ENCODE results near the gene ZNF775. TPM values are rescaled to one million over a fixed set of nuclear protein-coding genes. Genes with fewer than 3 reads are reported as not detected.

The ZNF775 gene
- total RNA-seq, 1 donor = 0.94 TPM

DNA sequence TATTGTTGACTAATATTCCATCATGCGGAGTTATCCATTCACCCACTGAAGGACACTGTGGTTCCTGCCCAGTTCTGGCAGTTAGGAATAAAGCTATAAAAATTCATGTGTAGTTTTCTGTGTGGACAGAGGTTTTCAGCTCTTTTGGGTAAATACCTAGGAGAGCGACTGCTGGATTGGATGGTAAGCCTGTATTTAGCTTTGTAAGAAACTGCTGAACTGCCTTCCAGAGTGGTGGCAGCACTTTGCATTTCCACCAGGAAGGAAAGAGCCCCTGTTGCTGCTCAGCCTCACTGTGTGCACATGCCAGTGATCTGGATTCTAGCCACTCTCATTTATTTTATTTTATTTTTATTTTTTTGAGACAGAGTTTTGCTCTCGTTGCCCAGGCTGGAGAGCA, 14.2 kb downstream of the ZNF775 start:
- Histone ChIP-seq H3K27me3 (ENCODE audit: insufficient read depth, low read length) (no peaks in the 10 kb centered on the region), H3K4me1 (ENCODE audit: insufficient read depth, low read length) (peaks cover 9% of the 10 kb centered on the region), H3K9me3 (ENCODE audit: low read depth, low read length) (no peaks in the 10 kb centered on the region), H3K4me3 (ENCODE audit: low read length) (no peak overlapping the region)

DNA sequence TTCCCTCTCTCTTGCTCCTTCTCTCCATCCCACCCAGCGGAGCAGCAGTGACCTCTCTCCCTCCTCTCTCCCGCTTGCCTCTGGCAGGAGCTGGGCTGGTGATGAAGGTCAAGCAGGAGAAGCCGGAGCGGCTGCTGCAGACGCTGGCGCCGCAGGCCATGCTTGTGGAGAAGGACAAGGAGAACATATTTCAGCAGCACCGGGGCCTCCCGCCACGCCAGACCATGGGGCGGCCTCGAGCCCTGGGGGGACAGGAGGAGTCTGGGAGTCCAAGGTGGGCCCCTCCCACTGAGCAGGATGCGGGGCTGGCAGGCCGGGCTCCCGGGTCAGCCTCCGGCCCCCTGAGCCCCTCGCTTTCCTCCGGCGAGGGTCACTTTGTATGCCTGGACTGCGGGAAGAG, 17.3 kb downstream of the ZNF775 start:
- no peaks in the 10 kb centered on the region for H3K27me3 ChIP-seq (ENCODE audit: insufficient read depth, low read length)
- H3K9me3 ChIP-seq (ENCODE audit: low read depth, low read length) = no peaks in the 10 kb centered on the region
- no peak overlapping the region for H3K4me3 ChIP-seq (ENCODE audit: low read length)
- H3K4me1 ChIP-seq (ENCODE audit: insufficient read depth, low read length) = no peaks in the 10 kb centered on the region

DNA sequence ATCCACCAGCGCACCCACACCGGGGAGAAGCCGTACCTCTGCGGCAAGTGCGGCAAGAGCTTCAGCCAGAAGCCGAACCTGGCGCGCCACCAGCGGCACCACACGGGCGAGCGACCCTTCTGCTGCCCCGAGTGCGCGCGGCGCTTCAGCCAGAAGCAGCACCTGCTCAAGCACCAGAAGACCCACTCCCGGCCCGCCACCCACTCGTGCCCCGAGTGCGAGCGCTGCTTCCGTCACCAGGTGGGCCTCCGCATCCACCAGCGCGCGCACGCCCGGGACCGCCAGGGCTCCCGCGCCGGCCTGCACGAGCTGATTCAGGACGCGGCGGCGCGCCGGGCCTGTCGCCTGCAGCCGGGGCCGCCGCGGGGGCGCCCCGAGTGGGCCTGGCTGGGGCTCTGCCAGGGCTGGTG, 17.7 kb downstream of the ZNF775 start:
- no peak overlapping the region for H3K4me3 ChIP-seq (ENCODE audit: low read length)
- H3K4me1 ChIP-seq (ENCODE audit: insufficient read depth, low read length) = no peaks in the 10 kb centered on the region
- H3K9me3 ChIP-seq (ENCODE audit: low read depth, low read length) = no peaks in the 10 kb centered on the region
- H3K27me3 ChIP-seq (ENCODE audit: insufficient read depth, low read length) = no peaks in the 10 kb centered on the region

DNA sequence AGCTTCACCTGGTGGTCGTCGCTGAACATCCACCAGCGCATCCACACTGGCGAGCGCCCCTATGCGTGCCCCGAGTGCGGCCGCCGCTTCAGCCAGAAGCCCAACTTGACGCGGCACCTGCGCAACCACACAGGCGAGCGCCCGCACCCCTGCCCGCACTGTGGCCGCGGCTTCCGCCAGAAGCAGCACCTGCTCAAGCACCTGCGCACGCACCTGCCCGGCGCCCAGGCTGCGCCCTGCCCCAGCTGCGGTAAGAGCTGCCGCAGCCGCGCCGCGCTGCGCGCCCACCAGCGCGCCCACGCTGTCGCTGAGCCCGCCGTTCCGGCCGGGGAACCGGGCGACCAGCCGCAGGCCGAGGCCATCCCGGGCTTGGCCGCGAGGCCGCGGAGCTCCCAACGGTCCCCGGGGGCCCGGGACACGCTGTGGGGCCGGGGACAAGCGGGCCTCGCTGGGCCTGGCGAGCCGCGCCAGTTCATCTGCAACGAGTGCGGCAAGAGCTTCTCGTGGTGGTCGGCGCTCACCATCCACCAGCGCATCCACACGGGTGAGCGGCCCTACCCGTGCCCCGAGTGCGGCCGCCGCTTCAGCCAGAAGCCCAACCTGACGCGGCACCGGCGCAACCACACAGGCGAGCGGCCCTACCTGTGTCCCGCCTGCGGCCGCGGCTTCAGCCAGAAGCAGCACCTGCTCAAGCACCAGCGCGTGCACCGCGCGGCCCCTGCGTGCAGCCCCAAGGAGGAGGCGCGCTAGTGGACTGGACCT, 18.4 kb downstream of the ZNF775 start:
- Histone ChIP-seq H3K27me3 (ENCODE audit: insufficient read depth, low read length) (no peaks in the 10 kb centered on the region), H3K4me3 (ENCODE audit: low read length) (no peak overlapping the region), H3K4me1 (ENCODE audit: insufficient read depth, low read length) (no peaks in the 10 kb centered on the region), H3K9me3 (ENCODE audit: low read depth, low read length) (no peaks in the 10 kb centered on the region)

DNA sequence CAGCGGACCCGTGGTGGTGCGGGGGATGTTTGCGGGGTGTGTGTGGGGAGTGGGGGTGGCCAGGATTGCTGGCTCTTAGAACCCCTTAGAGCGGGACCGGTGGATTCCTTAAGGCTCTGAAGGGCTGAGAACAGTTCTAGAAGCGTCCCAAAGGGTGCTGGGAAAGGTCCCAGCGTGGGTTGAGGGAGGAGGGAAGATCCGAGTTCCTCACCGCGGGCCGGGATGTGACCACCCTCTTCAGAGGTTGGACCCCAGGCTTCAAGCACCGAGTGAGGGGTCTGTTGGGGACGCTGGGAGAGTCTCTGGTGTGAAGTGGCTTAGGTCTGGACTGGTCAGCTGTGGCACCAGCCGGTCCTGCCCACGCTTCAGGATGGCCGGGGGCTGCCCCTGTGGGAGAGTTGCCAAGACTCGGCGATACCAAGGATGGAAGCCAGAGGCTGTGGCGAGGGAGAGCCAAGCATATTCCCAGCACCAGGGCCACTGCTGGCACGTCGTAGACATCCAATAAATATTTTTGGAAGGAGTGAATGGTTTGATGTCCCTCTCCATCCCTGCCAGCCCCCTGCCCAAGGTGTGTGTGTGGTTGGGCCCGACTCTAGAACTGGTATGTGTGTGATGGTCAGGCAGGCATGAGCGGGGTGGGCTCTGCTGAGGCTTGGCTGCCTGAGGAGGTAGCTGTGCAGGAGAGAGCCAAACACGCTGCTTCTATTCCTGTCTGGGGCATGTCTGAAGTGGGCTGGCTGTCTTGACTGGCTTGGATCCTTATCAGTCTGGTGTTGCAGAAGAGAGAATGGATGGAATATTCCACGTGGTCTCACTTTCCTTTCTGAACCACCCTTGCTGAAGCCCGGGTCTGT, 19.2 kb downstream of the ZNF775 start:
- H3K27me3 ChIP-seq (ENCODE audit: insufficient read depth, low read length) = no peaks in the 10 kb centered on the region
- no peaks in the 10 kb centered on the region for H3K9me3 ChIP-seq (ENCODE audit: low read depth, low read length)
- peaks cover under 1% of the 10 kb centered on the region for H3K4me1 ChIP-seq (ENCODE audit: insufficient read depth, low read length)
- no peak overlapping the region for H3K4me3 ChIP-seq (ENCODE audit: low read length)

DNA sequence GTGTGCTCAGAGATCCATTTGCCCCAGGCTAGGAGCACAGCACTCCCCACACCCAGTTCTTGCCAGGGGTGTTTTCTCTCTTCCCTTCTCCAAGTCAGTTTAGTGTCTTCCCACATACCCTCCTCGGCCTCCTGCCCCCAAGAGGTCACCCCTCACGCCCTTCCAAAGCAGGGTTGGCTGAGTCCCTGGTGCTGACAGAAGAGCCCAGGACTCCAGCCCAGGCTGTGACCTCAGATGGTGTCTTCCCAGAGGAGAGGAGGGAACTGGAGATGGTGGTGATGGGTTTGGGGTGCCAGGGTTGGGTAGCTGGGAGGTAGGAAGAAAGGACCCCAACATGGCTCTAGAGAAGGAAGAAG, 19.8 kb downstream of the ZNF775 start:
- H3K4me1 ChIP-seq (ENCODE audit: insufficient read depth, low read length) = peaks cover 6% of the 10 kb centered on the region
- H3K27me3 ChIP-seq (ENCODE audit: insufficient read depth, low read length) = no peaks in the 10 kb centered on the region
- no peak overlapping the region for H3K4me3 ChIP-seq (ENCODE audit: low read length)
- no peaks in the 10 kb centered on the region for H3K9me3 ChIP-seq (ENCODE audit: low read depth, low read length)

DNA sequence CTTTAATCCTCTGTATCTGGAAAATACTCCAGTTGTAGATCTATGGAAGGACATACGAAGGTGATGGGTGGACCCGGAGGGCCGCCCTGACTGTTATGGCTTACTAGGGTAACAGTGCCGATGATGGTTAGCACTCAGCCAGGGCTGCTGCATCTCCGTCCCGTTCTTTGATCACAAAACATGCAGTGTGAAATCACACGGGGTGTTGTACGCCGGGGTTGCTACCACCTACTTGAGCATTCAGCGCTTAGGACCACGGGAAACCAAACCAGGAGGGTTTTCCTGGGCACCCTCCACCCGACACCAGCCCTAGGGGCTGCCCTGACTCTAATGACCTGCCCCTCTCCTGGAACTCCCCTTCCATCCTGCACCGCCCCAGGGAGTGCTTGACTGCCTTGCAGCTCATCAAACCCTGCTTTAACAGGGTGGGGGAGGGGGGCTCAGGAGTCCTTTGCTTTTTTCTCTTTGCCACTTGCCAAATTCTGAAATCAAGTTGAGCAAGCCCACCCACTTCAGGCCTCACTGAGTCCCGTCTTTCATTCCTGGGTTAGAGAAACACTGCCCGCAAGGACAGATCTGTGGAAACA, 20.4 kb downstream of the ZNF775 start:
- no peaks in the 10 kb centered on the region for H3K27me3 ChIP-seq (ENCODE audit: insufficient read depth, low read length)
- no peak overlapping the region for H3K4me3 ChIP-seq (ENCODE audit: low read length)
- no peaks in the 10 kb centered on the region for H3K9me3 ChIP-seq (ENCODE audit: low read depth, low read length)

DNA sequence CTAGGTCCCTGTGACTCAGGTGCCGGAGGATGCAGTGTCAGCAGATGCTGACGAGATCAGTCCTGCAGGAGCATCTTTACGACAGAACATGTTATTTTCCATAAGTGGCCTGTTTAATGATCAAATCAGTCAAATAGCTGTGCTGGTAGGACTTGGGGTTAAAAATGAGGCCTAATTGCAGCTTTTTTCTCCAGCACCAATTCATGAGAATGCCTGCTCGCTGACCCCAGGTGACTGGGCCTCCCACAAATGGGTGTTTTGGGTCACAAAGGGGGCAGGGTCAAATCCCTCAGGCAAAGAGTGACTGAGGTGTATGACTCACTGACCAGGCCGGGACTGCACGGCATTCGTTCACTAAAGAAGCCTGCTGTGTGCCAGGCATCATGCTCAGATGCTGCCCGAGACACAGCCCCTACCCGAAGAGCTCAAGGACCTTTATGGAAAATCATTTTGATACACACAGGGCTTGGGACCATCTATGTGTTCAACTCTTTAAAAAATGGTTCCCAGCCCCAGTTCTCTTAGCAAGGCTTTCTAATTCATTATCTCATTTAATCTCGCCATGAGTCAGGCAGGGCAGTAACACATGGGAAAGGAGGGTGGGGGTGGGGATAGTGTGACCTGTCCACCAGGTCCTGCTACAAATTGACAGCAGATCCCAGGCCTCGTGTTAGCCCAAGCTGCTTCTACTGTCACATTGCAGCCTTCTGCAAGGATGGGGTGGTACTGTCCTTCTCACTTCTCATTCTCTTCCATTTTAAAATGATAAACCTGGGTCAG, 21.1 kb downstream of the ZNF775 start:
- no peak overlapping the region for H3K4me3 ChIP-seq (ENCODE audit: low read length)
- H3K9me3 ChIP-seq (ENCODE audit: low read depth, low read length) = no peaks in the 10 kb centered on the region
- no peaks in the 10 kb centered on the region for H3K27me3 ChIP-seq (ENCODE audit: insufficient read depth, low read length)
- H3K4me1 ChIP-seq (ENCODE audit: insufficient read depth, low read length) = peaks cover 14% of the 10 kb centered on the region

More for the DNA sequence above, 20.4 kb downstream of the ZNF775 start:
- H3K4me1 ChIP-seq (ENCODE audit: insufficient read depth, low read length) = peaks cover 12% of the 10 kb centered on the region

DNA sequence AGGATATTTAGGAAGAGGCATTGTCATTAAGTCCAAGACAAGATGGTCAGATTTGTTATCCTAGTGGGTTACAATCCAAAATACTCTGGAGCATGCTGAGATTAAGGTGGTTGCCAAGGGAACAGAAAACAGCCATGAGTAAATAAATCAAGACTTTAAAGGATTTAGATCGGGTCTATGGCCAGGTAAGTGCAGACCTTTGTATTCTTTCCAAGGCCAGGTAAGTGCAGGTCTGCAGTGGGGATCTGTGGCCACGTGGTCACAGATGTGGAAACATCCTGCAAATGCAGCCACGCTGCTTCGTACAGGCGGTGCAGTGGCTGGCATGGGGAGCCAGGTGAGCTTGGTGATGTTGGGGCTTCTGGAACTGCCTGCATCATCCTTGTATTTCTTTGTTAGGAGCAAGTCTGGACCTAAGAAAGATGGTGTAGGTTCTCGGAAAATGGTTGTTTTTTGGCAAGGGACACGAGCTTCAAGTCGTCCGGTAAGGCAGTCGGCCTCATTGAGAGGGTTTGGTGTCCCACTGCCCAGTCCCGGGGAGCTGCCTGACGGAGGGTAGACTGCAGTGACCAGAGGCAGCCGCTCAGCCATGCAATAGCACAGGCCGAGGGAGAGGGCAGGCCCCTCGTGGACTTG, 21.8 kb downstream of the ZNF775 start:
- H3K9me3 ChIP-seq (ENCODE audit: low read depth, low read length) = no peaks in the 10 kb centered on the region
- no peak overlapping the region for H3K4me3 ChIP-seq (ENCODE audit: low read length)
- H3K27me3 ChIP-seq (ENCODE audit: insufficient read depth, low read length) = no peaks in the 10 kb centered on the region
- H3K4me1 ChIP-seq (ENCODE audit: insufficient read depth, low read length) = peaks cover 17% of the 10 kb centered on the region

DNA sequence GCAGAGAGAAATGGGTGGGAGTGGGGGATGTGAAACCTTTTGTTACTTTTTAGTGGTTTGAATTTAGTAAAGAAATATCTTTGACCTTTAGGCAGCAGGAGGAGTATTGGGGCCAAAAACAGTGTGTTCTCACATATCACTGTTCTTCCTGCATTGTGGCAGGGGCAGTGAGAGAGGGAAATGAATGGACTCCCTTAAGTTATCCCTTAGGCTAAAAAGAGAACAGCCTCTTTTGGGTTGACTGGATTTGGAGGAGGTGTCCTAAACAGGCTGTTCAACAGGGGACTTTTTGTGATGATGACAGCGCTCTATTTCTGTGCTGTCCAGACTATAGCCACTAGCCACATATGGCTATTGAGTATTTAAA, 22.3 kb downstream of the ZNF775 start:
- H3K4me3 ChIP-seq (ENCODE audit: low read length) = no peak overlapping the region
- no peaks in the 10 kb centered on the region for H3K27me3 ChIP-seq (ENCODE audit: insufficient read depth, low read length)
- H3K4me1 ChIP-seq (ENCODE audit: insufficient read depth, low read length) = peaks cover 22% of the 10 kb centered on the region

DNA sequence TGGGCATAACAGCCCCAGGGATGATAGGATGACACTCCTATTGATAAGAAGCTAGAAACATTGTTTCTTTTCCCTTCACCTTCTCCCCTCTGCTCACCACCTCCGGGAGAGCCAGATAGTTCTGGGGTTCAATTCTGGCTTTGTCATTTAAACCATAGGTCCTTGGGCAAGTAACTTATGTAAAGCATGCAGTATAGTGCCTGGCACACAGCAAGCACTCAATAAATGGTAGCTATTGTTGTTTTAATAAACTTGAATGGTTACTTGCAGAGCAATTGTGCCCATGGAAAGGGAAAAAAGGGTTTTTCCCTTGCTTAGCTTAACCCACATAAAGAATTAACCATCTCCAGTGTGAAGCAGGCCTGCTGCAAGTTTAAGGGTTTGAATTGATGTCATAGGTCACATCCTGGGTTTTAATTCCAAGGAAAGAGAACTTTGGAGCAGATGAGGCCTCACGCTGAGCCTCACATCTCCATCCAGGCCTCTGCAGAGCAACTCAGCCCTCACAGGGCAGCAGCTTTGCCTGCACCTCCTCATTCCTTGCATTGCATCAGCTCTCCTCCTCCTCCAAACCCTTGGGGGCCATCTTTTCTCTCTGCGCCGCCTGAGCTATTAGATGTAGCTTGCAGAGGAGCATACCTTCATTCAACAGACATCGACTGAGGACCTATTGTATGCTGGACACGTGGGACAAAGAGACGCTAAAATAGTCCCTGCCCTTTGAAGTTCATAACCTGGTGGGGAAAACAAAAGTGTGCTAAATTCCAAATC, 22.9 kb downstream of the ZNF775 start:
- H3K4me3 ChIP-seq (ENCODE audit: low read length) = no peak overlapping the region
- H3K27me3 ChIP-seq (ENCODE audit: insufficient read depth, low read length) = no peaks in the 10 kb centered on the region
- H3K9me3 ChIP-seq (ENCODE audit: low read depth, low read length) = no peaks in the 10 kb centered on the region
- peaks cover 25% of the 10 kb centered on the region for H3K4me1 ChIP-seq (ENCODE audit: insufficient read depth, low read length)

More for the DNA sequence above, 22.3 kb downstream of the ZNF775 start:
- H3K9me3 ChIP-seq (ENCODE audit: low read depth, low read length) = no peaks in the 10 kb centered on the region

DNA sequence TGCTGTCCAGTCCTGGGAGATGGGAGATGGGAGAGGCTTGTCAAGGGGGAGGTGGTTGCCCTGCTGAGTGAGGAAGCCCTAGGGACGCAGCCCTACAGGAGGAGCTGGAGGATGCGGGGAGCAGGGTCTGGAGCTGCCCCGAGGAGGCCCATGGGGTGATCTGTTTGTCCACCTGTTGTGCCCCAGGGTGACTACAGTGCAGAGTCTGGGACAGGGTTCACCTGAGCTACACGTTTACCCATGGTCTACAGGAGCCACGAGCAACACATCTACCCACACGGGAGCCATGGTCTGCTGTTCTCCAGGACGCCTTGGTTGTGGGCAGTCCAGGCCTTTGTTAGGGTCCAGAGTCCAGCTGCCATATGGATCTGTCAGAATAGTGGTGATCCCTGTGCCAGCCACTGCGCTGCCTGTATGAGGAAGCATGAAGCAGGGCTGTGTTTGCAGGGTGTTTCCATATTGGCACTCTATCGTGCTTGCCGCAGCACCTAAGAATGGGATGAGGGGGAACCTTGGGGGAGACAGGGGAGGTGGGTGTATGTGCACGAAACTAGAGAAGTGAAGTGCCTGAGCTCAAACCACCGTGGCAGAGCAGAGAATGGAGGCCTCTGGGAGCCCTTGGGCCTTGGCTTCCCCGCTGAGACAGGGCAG, 23.7 kb downstream of the ZNF775 start:
- Histone ChIP-seq H3K4me3 (ENCODE audit: low read length) (no peak overlapping the region), H3K4me1 (ENCODE audit: insufficient read depth, low read length) (peaks cover 28% of the 10 kb centered on the region), H3K9me3 (ENCODE audit: low read depth, low read length) (no peaks in the 10 kb centered on the region), H3K27me3 (ENCODE audit: insufficient read depth, low read length) (no peaks in the 10 kb centered on the region)

DNA sequence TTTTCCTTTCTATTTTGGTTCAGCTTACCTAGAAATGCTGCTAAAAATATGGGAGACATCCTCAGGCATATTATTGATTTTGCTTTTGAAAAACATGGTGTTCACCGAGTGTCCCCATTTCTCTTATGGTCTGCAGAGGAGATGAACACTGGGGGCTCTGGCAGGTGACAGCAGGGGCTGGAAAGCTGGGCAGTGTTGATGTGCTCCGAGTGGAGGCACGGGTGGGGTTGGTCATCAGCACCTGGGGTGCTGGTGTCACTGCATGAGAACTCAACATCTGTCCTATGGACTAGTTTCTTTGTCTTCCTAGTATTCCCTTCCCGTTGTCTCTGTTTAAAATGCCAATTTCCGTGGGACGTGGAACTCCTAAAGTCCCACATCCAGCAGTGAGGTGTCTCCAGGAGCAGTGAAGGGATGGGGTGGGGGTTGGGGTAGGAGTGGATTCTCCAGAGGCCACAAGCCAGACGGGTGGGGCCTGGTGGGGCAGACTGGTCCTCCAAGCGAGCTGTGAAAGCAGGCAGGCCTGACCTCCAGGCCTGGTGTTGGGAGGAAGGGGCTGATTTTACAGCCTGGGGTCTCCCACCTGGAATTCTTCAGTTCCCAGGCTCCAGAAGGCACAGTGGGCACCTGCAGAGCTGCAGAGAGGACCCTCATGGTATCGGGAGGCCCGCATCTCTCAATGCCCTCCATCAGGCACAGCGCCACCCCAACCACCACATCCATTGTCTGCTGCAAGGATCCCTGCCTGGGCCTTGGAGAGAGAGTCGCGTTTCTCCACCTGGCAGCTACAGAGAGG, 24.4 kb downstream of the ZNF775 start:
- no peak overlapping the region for H3K4me3 ChIP-seq (ENCODE audit: low read length)
- no peaks in the 10 kb centered on the region for H3K9me3 ChIP-seq (ENCODE audit: low read depth, low read length)
- H3K4me1 ChIP-seq (ENCODE audit: insufficient read depth, low read length) = peaks cover 28% of the 10 kb centered on the region
- H3K27me3 ChIP-seq (ENCODE audit: insufficient read depth, low read length) = no peaks in the 10 kb centered on the region
